Stimulated activated CD8-positive, alpha-beta memory T cell treated with anti-CD3 and anti-CD28 coated beads, Interleukin-12 subunit alpha, Interleukin-12 subunit beta, amount 100 ng/mL, for 1 hour (primary cell): ENCODE results near the gene CLIP1.
"Not testable (repeated sequence)": the region's sequence is repeated elsewhere in the genome, so short reads cannot be mapped to it uniquely, and the experiment has no call there.

Experiments
- DNase-seq: peaks from one replicate; pipeline ENCODE4 v3.0.0-alpha.2; 2020; ENCODE audit warnings: low read depth

The CLIP1 gene

GRCh38 chr12:122421821-122422729, at the start of gene CLIP1:
CLIP1 (minus strand) TSS chr12:122422669; CDS start chr12:122380452, 42,217 bp downstream.
- peak; percentile 30 for DNase-seq

GRCh38 chr12:122471324-122472226, 49.1 kb upstream of the CLIP1 start:
- no peak for DNase-seq

GRCh38 chr12:122470576-122470975, 48.1 kb upstream of the CLIP1 start:
- DNase-seq = not testable (repeated sequence)

GRCh38 chr12:122469856-122470255, 47.4 kb upstream of the CLIP1 start:
- not testable (repeated sequence) for DNase-seq

- DNase-seq = no peak
Measured at GRCh38 chr12:122467983-122468382, 45.5 kb upstream of the CLIP1 start.

GRCh38 chr12:122464317-122465042, 42.0 kb upstream of the CLIP1 start:
- DNase-seq = not testable (repeated sequence)

- DNase-seq = no peak
Measured at GRCh38 chr12:122460641-122461040, 38.2 kb upstream of the CLIP1 start.

- no peak for DNase-seq
Measured at GRCh38 chr12:122460061-122460460, 37.6 kb upstream of the CLIP1 start.

GRCh38 chr12:122459211-122459610, 36.7 kb upstream of the CLIP1 start:
- DNase-seq = no peak

- DNase-seq = no peak
Measured at GRCh38 chr12:122458105-122459035, 35.9 kb upstream of the CLIP1 start.

- no peak for DNase-seq
Measured at GRCh38 chr12:122457627-122458026, 35.2 kb upstream of the CLIP1 start.

GRCh38 chr12:122454739-122455138, 32.3 kb upstream of the CLIP1 start:
- DNase-seq = no peak

- DNase-seq = no peak
Measured at GRCh38 chr12:122454250-122454721, 31.8 kb upstream of the CLIP1 start.

- no peak for DNase-seq
Measured at GRCh38 chr12:122452701-122453285, 30.3 kb upstream of the CLIP1 start.

GRCh38 chr12:122449317-122449716, 26.8 kb upstream of the CLIP1 start:
- DNase-seq = no peak

- DNase-seq = not testable (repeated sequence)
Measured at GRCh38 chr12:122447825-122448224, 25.4 kb upstream of the CLIP1 start.

- DNase-seq = not testable (repeated sequence)
Measured at GRCh38 chr12:122446390-122446789, 23.9 kb upstream of the CLIP1 start.

GRCh38 chr12:122444071-122444470, 21.6 kb upstream of the CLIP1 start:
- not testable (repeated sequence) for DNase-seq

GRCh38 chr12:122438822-122439221, 16.4 kb upstream of the CLIP1 start:
- not testable (repeated sequence) for DNase-seq

- no peak for DNase-seq
Measured at GRCh38 chr12:122437656-122438121, 15.2 kb upstream of the CLIP1 start.
